Stimulated activated CD4-positive, alpha-beta T cell treated with anti-CD3 and anti-CD28 coated beads, Interleukin-1b, Interleukin-23, amount 100 ng/mL, for 1 hour (primary cell): ENCODE results near the gene PPP4R3A.
"Not testable (repeated sequence)": the region's sequence is repeated elsewhere in the genome, so short reads cannot be mapped to it uniquely, and the experiment has no call there.

ENCODE experiments used
- DNase-seq, 2 donors: peaks; one replicate each; pipeline ENCODE4 v3.0.0-alpha.2; 2020; ENCODE audit warnings: low read depth in 2 of 2

The PPP4R3A gene

DNA sequence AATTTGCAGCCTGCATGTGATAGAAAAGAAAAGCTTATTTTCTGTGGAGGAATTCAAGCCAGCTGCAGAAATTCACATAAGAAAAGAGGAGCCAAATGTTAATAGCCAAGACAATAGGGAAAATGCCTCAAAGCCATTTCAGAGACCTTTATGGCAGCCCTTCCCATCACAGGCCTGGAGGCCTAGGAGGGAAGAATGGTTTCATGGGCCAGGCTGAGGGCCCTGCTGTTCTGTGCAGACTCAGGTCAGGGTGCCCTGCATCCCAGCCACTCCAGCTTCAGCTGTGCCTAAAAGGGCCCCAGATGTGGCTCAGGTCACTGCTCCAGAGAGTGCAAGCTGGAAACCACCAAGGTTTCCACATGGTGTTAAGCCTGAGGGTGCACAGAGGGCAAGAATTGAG, 71.3 kb downstream of the PPP4R3A start:
- DNase-seq: no peak

DNA sequence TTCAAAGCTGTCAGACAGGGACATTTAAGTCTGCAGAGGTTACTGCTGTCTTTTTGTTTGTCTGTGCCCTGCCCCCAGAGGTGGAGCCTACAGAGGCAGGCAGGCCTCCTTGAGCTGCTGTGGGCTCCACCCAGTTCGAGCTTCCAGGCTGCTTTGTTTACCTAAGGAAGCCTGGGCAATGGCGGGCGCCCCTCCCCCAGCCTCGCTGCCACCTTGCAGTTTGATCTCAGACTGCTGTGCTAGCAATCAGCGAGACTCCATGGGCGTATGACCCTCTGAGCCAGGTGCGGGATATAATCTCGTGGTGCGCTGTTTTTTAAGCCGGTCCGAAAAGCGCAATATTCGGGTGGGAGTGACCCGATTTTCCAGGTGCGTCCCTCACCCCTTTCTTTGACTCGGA, 73.8 kb downstream of the PPP4R3A start:
- DNase-seq: not testable (repeated sequence)

DNA sequence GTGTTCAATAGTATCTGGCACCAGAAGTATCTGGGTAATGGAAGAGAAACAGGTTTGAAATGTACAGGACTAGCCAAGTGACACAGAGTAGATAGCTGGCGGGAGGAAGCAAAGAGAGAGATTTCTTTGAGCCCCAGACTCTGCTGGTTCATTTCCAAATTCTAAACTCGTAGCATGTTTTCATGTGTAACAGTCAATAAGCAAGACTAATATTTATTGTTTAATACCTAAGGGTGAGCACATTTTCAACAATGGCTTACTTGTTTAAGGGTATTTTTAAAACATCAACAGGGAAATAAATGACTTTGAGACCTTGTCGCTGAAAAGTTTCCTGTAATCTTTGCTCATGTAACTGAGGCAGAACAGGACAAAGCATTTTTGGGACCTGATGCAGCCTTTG, 80.7 kb downstream of the PPP4R3A start:
- DNase-seq: no peak

DNA sequence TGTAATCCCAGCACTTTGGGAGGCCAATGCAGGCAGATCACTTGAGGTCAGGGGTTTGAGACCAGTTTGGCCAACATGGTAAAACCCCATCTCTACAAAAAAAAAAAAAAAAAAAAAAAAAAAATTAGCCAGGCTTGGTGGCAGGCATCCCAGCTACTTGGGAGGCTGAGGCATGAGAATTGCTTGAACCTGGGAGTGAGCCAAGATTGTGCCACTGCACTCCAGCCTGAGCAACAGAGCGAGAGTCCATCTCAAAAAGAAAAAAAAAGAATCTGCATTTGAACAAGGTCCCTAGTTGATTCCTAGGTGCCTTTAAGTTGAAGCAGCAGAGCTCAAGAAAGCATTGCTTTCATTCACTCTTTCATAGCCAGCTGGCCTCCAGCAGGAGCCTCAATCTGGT, 81.2 kb downstream of the PPP4R3A start:
- not testable (repeated sequence) for DNase-seq

DNA sequence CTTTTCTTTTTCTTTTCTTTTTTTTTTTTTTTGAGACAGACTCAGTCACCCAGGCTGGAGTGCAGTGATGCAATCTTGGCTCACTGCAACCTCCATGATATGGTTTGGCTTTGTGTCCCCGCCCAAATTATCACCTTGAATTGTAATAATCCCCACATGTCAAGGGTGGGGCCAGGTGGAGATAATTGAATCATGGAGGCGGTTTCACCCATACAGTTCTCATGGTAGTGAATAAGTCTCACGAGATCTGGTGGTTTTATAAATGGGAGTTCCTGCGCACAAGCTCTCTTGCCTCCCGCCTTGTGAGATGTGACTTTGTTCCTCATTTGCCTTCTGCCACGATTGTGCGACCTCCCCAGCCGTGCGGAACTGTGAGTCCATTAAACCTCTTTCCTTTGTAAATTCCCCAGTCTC, 84.6 kb downstream of the PPP4R3A start:
- not testable (repeated sequence) for DNase-seq

DNA sequence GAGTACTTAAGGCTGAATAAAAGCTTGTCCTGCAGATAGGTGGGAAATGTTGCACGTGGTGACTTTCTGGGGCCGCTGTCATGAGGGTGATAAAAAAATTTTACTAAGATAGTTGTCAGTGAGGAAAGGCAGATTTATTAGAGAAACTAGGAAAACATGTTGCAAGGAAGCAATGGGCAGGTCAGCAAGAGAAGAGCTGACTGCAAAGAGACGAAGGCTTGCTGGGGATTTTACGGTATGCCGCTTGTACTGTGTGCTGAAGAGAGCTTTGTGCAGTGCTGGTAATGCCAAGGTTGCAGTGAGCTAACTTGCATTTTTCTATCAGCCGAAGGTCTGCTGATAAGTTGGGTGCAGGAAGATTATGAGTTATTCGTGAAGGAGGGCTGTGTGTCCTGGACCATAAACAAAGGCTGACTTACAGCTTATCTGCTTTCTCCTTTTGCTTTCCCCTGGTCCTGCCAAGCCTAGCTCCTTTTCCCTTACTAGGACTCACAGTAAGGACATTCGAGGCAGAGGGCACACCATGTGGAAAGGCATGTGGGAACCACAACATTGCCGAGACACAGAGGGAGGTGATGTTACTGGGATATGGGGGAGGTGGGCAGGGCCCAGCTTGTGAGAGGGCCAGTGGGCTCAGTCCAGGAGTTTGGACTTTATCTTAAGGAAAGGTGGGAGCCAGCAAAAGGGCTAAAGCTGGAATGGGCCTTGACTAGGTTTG, 85.1 kb downstream of the PPP4R3A start:
- DNase-seq: no peak

DNA sequence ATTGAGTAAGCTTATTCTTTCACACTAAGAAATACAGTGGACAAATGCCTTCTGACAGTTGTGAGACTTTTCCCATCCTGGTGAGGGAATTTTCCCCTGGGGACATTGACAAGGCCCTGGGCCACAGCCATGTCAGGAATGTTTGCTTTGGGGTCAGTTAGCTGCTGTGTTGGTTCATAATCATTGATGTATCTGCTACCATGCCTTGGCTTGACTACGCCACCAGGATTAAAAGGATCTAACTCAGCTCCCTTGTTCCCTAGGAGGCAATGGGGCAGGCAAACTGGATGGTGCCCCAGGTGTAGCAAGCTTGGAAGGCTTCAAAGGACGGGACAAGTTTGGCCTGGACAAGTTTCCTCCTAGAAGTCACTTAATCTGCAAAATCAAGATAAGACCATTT, 89.4 kb downstream of the PPP4R3A start:
- DNase-seq: no peak

DNA sequence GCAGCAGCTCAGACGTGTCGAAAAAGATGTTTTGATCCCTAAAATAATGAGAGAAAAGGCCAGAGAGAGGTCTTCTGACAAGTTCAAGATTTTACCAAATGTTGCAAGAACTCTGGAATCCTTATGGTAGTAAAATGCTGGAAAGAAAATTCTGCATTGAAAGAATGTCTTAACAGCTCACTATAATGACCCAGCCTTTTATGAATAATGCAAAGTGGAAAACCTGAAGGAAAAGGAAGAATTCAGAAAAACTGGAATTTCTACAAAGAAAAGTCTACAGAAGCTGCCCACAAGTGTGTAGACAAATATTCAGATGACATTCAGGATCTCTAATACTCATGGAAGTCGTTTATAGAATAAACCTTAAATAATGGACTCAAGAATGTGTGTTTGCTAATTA, 90.7 kb downstream of the PPP4R3A start:
- no peak for DNase-seq

DNA sequence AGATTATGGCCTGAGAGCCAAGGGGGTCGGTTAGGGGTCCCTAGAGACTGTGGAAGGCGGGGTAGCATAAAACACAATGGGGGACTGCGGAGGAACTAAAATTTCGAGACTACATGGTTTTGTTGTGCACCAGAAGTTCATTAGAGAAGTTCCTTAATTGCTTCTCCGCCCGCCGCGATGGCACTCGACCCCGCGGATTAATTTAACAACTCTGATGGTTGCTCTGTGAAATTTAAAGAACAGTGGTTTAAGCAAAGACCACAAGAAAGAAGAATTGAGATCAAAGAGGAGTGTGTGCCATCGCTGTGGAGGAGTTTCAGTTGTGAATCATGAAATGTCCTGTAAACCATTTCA, 91.1 kb downstream of the PPP4R3A start:
- no peak for DNase-seq

DNA sequence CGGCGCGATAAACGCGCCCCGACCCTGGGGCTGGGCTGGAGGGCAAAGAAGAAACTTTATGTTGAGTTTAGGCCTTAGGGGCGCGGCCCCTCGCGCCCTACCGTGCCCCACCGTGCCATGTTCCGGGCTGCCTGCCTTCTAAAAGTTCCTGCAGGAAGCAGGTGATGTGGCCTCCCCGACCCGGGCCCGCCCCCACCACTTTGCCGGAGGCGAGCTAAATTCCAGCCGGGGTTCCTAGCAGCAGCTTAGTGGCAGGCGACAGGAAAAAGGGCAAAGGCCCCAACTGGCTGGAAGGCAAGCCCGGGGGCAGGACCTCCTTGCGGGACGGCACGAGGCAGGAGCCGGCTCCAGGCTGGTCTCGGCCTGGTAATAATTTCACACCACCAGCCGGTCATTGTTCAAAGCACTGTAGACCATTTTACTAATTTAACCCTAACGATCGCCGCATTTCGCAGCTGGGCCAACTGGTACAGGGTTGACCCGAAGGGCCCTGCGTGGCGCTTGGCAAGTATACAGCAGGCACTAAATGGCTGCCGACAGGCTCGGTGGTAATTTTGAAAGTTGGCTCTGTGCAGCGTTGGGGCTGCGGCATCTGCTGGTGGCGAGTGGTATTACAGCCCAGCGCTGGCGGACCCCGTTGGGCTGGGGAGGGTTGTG, 91.6 kb downstream of the PPP4R3A start:
- peak in 1 of 2 donors; percentile 72 for DNase-seq

DNA sequence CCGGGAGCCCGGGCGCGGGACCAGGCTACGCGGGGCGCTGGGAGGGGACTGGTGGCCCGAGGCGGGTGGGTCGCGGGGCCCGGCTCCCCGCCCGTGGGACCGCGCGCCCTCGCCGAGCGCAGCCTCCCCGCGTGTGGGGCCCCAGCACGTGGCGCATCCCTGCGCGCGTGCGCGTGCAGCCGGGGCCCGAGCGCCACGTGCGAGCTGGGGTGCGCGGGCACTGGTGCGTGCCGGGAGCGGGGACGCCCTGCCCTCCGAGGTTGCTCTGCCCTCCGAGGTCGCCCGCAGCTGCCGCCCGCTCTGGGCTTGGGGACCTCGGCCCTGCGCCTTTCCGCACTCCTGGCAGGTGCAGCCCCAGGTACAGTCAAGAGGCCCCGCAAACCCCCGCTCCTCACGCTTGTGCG, 92.1 kb downstream of the PPP4R3A start:
- DNase-seq: peak in 1 of 2 donors; percentile 45

DNA sequence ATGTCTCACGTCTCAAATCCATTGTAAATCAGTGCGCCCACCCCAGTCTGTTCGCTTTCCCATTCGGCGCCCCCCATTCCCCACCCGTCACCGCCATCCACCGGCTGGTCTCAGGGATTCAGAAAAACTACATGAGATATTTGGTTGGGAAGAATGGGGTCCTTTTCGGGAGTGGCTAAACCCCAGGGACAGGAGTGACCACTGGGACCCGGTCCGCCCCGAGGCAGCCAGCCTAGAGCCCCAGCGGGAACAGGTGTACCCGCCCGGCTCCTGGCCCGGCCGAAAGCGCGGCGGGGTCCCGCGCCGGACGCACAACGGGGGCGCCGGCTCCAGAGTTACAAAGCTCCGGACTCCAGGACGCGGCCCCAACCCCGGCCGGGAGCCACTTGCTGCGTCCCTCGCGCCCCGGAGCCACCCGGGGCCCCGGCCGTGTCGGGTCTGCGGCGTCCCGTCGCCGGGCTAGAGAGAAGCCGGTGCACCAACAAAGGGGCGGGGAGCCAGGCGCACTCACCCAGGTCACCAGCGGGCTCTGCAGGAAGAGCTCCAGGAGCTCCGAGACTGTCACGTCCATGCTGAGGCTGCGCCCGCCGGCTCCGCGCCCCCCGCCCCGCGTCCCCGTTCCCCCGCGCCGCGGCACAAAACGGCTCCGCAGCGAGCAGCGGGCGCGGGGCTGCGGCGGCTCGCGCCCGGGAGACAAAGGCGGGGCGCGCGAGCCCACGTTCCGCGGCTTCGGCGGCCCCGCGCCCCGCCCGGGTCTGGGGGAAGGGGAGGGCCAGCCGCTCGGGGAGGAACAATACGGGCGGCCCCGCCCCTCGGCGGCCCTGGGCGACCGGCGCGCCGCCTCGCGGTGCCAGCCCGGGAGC, 92.8 kb downstream of the PPP4R3A start, which contains the start of gene CCDC88C:
Gene CCDC88C, minus strand, starts transcription at position 701 of the 863 bp plus-strand sequence. Its CDS starts 130 bp downstream, at position 571.
- DNase-seq: peak in 1 of 2 donors; percentile 67

DNA sequence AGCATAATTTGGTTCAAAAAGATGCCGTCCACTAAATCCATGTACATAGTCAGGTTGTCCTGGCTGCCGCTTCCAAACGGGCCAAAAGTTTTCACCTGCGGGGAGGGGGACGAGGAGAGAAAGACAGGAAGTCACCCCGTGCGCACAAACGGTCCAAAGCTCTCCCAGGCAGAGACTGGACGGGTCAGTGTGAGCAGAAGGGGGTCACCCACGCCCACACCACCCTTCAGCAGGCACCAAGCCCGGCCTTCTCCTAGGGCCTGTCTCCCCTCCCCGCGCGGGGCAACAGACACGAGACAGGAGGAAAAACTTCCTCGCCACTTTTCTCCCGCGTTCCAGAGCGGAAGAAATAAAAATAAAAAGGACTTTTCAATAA, 93.4 kb downstream of the PPP4R3A start:
- no peak for DNase-seq

DNA sequence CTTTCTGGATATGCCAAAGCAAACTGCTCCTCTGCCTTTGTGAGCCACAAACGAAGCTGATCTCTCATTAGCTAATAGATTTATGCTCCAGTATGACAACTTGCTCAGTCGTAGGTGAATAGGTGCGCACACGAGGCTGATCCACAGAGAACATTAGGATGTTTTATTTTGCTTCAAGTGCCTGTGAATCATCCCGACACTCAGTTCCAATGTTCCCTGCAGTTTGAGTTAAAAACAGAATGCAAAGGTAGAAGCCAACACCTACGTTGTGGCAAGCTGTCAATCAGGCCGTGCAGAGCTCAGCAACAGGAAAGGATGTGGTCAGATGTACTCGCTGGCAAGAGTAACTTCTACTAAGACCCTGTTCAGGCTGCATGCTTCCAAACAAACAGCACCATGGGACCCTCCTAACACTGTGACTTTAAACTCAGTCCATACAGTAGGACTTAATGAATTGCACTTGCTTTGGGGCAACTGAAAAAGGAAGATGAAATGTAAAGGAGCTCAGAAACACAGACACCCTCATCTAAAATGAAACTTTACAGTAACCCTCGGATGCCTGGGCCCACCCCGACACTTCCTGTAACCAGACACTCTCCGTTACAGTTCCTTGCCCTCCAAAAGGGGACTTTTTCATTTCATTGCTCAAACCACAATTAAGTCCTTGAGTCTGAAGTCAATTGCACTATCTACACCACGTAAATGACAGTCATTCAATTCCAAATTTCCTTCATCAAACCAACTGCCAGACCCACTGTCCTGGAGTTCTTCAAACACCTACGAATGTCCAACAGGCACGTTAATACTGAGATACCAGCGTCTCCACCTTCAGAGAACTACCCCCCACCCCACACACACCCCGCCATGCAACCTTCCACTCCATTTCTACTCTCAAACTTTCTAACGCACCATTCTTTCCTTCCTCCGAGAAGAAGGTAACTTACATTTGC, 94.0 kb downstream of the PPP4R3A start:
- DNase-seq: no peak

DNA sequence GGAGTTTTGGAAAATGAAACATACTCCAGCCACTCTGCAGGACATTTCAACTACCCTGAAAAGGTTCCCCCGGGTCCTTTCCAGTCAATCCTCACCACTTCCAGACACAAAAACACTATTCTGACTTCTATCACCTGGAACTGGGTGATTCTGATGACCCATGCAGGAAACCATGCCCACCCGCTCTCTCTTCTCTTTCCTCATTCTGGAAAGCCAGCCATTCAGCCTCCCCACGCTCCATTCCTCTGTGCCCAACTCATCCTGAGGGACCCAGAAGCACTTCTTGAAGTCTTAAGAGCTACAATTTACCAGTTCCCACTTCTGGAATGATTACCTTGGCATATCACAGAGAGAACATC, 95.7 kb downstream of the PPP4R3A start:
- DNase-seq: no peak

DNA sequence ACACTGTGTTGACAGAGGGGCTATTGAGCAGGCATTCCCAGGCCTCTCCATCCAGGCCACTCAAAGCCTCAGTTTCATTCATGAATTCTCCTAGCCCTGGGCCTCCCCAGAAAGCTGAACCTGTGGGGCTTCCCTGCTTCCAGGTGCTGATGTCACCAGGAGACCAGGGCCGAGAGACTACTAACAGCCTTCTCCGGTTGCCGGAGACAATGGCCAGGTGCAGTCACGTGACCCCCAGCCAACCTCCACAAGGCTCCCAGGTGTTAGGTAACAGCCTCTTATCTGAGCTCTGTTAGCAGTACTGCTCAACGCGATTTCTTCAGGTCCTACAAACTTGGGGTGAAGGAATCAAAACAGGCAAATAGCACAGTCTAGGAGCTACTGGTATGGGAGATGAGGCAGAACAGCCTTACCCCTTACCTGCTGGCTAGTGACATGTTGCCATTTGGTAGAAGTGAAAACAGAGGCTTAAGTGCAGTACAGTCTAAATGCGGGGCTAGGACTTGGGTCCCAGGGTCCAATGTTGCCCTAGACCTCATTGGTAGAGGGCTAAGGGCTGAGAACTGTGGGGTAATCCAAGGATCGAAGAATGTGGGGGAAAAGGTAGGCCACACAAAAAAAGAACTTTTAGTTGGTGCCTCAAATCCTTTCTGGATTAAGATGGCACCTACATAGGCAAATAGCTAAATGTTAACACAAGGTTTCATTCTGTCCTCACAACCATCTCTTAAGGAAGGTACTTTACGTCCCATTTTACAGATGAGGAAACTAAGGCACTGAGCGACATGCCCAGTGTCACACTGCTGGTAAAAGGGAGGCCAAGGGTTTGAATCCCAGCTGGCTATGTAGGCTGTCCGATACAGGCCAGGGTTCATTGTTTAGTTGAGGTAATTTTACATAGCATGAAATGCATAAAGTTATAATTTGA, 96.3 kb downstream of the PPP4R3A start:
- no peak for DNase-seq

DNA sequence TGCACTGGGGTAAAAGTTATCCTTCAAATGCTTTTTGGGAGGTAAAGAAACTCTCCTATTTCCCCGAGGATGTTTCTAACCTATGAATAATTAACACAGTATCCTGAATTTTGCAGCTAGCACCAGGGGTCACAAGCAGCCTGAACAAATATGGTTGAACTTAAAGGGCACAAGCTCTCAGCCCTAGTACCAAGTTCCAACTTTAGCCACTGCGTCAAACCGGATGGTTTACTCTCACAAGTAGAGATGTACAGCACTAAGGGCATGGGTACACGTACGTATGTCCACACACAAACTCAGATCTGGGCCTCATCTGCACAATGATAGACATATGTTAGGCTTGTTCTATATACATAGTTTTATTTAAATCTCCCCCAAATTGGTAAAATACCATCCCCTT, 97.2 kb downstream of the PPP4R3A start:
- no peak for DNase-seq

DNA sequence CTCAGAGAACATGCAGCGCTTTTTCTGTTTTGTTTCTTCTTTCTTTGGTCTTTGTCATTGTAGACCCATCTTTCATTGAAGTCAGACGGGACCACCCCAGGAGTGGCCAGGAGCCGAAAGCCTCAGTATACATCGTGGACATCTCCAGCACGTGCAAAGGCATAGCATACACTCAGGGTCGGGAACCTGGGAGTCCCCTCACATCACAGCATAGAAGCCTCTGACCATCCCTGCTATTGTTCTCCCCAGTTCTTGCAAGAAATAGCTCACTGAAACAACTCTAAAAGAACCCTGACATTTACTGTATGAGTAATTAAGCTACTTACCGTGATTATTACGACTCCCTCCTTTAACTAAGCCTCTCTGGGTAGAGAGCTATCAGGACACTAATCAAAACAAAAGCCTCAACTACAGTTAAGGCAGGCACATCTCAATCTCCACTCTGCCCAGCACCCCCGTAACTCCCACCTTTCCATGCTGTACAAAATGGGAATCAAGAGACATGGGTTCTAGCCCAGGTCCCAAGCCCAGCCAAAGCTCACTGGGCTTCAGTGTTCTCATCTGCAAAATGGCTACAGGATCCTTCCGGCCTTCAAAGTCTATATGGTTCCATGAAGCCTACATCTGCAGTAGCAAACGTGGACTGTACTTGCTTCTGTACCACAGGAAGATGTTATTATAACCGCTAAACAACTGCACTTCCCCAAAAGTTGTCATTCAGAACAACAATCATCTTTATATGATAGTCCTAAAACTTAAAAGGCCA, 99.2 kb downstream of the PPP4R3A start:
- no peak for DNase-seq

DNA sequence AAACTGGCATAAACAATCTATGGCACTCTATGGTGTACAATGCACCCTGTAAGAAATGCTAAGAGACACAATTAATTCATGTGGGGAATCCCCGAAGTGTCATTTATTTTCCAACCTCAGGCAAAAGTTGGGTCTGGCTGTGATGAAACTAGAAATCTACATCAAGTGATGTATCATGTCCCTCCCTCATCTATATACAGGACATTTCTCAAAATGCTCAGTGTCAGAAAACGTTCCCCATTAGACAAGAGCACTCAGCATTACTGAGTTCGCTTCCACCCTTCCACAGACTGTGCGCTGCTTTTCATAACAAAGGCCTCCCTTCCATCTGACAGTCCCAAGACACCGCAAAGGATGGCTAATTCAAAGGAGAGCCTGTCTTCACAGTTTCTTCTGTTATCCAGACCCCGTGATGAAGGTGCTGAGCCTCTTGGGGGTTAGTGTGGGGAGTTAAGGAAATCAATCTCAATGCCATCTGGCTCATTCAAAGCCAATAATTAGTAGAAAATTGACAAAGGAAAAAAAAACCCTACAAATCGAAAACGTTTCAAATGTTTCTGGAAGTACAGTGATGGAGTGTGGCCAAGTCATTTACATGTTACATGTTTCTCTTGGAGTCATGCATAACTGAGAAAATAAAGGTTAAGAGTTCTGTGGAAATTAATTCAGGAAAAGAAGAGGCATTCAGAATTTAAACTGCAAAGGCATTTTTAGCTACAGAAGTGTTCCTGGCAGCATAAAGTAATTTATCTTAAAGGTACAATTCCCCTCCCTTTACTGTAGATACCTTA, 100.0 kb downstream of the PPP4R3A start:
- no peak for DNase-seq
